HepG2 (cell line): Measurements from ENCODE around the gene KCNJ5. TPM values are rescaled to one million over a fixed set of nuclear protein-coding genes. Genes with fewer than 3 reads are reported as not detected.

Experiments used
- ATAC-seq: fragments of 200-7000 bp; cut with Tn5 transposase; 3 replicates; pipeline ENCODE4 v1.9.1; 2020; ENCODE audit warnings: mild to moderate bottlenecking, moderate library complexity
- BruUV-seq: library from RNA; stranded (reverse); fragments of 400-500 nt; replicated peaks from 2 replicates; lab custom pipeline; 2021; lab: Mats Ljungman, UMichigan
- CTCF ChIA-PET: fragments of 300-600 bp; formaldehyde crosslinking; extraction: SDS; loops from one replicate; lab custom pipeline; 2021; ENCODE audit warnings: low total read pairs, inconsistent platforms, low intra/inter-chr PET ratio; lab: Yijun Ruan, JAX
- POLR2A ChIA-PET: fragments of 350-600 bp; sonication (Branson Sonifier 250); formaldehyde crosslinking; loops from one replicate; lab custom pipeline; 2020; ENCODE audit warnings: antibody characterized with exemption, inconsistent platforms; lab: Yijun Ruan, JAX
- DNase-seq: peaks from one replicate; pipeline ENCODE4 v3.0.0-alpha.2; 2015; ENCODE audit warnings: low spot score
- FAIRE-seq: peaks from 3 replicates; lab custom pipeline; 2011; peaks lifted over from hg19 to GRCh38; lab: Jason Lieb, UNC
- H2AFZ ChIP-seq: one replicate; pipeline ENCODE4 v1.6.1; 2011; ENCODE audit warnings: low read length, inconsistent platforms
- H3K27ac ChIP-seq: fragments of 300-600 bp; 3 replicates; pipeline ENCODE4 v1.8.0; 2011; ENCODE audit warnings: mixed run types, mild to moderate bottlenecking, mixed read lengths, low read length, inconsistent platforms; ENCODE audit not compliant: insufficient read depth; ENCODE audit errors: extremely low read length
- H3K27me3 ChIP-seq, 2 experiments: fragments of 200-600 bp in 1 of 2; 2 replicates in 1 of 2; 3 replicates in 1 of 2; pipeline versions ENCODE4 v1.6.0 to v1.8.0; 2011; ENCODE audit warnings: low read length in 2 of 2, mild to moderate bottlenecking in 2 of 2, moderate library complexity in 2 of 2, inconsistent platforms in 1 of 2; ENCODE audit not compliant: insufficient read depth in 2 of 2, control insufficient read depth in 1 of 2
- H3K36me3 ChIP-seq, 2 experiments: fragments of 200-600 bp in 1 of 2; replicated peaks in 1 of 2; 2 replicates in 1 of 2; 3 replicates in 1 of 2; pipeline versions ENCODE4 v1.5.1 to v1.8.0; 2011; ENCODE audit warnings: low read length in 2 of 2, inconsistent platforms in 1 of 2; ENCODE audit not compliant: insufficient read depth in 2 of 2, control insufficient read depth in 1 of 2
- H3K4me1 ChIP-seq: 2 replicates; pipeline ENCODE4 v1.5.1; 2012; ENCODE audit warnings: low read length, inconsistent platforms; ENCODE audit not compliant: insufficient read depth
- H3K4me2 ChIP-seq: 2 replicates; pipeline ENCODE4 v1.6.0; 2011; ENCODE audit warnings: low read depth, low read length, inconsistent platforms
- H3K4me3 ChIP-seq, 3 experiments: fragments of 200-600 bp in 1 of 3; sonication (generic), shearing (Covaris generic) in 1 of 3; replicated peaks in 1 of 3; 2 replicates each; pipeline ENCODE4 v1.5.1; 2011 to 2016; ENCODE audit warnings: low read length in 3 of 3, inconsistent platforms in 2 of 3, low read depth in 2 of 3, mild to moderate bottlenecking in 2 of 3, control low read depth in 1 of 3, mixed read lengths in 1 of 3; ENCODE audit not compliant: insufficient read depth in 1 of 3
- H3K79me2 ChIP-seq: one replicate; pipeline ENCODE4 v1.6.1; 2011; ENCODE audit warnings: low read length, inconsistent platforms; ENCODE audit not compliant: insufficient read depth
- H3K9ac ChIP-seq: 2 replicates; pipeline ENCODE4 v1.6.0; 2011; ENCODE audit warnings: mild to moderate bottlenecking, low read depth, low read length, inconsistent platforms; ENCODE audit not compliant: insufficient read depth
- H3K9me3 ChIP-seq: 2 replicates; pipeline ENCODE4 v1.5.1; 2012; ENCODE audit warnings: mild to moderate bottlenecking, low read length
- H4K20me1 ChIP-seq: 2 replicates; pipeline ENCODE4 v1.6.0; 2011; ENCODE audit warnings: inconsistent platforms, mild to moderate bottlenecking, low read length, moderate library complexity; ENCODE audit not compliant: insufficient read depth
- ADNP ChIP-seq: sonication (generic); formaldehyde crosslinking; IDR thresholded peaks from 2 replicates; pipeline ENCODE4 v1.4.0; 2020; ENCODE audit warnings: missing genetic modification reagents
- HNRNPK ChIP-seq: fragments of 200-400 bp; formaldehyde crosslinking; IDR thresholded peaks from 2 replicates; pipeline ENCODE4 v1.6.1; 2018; ENCODE audit warnings: low read length, low read depth, moderate library complexity, mild to moderate bottlenecking; ENCODE audit not compliant: poor library complexity, severe bottlenecking
- MAFG ChIP-seq: sonication (generic); formaldehyde crosslinking; IDR thresholded peaks from 2 replicates; pipeline ENCODE4 v1.5.1; 2020; ENCODE audit warnings: mild to moderate bottlenecking, missing genetic modification reagents
- NR1H2 ChIP-seq: sonication (generic); formaldehyde crosslinking; IDR thresholded peaks from 2 replicates; pipeline ENCODE4 v1.8.1; 2022; ENCODE audit warnings: low read depth, missing genetic modification reagents, borderline replicate concordance
- PREB ChIP-seq: sonication (generic); formaldehyde crosslinking; IDR thresholded peaks from 2 replicates; pipeline ENCODE4 v1.4.0; 2020; ENCODE audit warnings: missing genetic modification reagents
- RERE ChIP-seq: IDR thresholded peaks from 2 replicates; pipeline ENCODE4 v1.6.1; 2016; ENCODE audit warnings: low read depth, missing genetic modification reagents, missing compliant biosample characterization
- ZKSCAN5 ChIP-seq: sonication (generic); formaldehyde crosslinking; IDR thresholded peaks from 2 replicates; pipeline ENCODE4 v1.5.1; 2020; ENCODE audit warnings: mild to moderate bottlenecking, missing genetic modification reagents
- ZNF510 ChIP-seq: sonication (generic); formaldehyde crosslinking; IDR thresholded peaks from 2 replicates; pipeline ENCODE4 v1.4.0; 2020; ENCODE audit warnings: low read depth, mild to moderate bottlenecking, missing genetic modification reagents
- ZNF773 ChIP-seq: sonication (generic); formaldehyde crosslinking; IDR thresholded peaks from 2 replicates; pipeline ENCODE4 v1.4.0; 2020; ENCODE audit warnings: missing genetic modification reagents, borderline replicate concordance
- WGBS: methylation state at CpG from one replicate; pipeline ENCODE4 v1.1.6; 2017; ENCODE audit warnings: low lambda C conversion rate; 5-methylcytosine and 5-hydroxymethylcytosine counted together
- in situ Hi-C: cut with HindIII; loops from 2 replicates; pipeline ENCODE4 v1.10.0; 2017; ENCODE audit warnings: low pct_unique_long_range_greater_than_20kb; ENCODE audit not compliant: extremely low pct_ligation_motif_present
- intact Hi-C: fragments of 100-400 bp; cut with micrococcal nuclease; formaldehyde crosslinking; loops from one replicate; pipeline ENCODE4 v1.10.0; 2022; ENCODE audit not compliant: unreplicated experiment
- polyA plus RNA-seq, 8 experiments: library from polyadenylated mRNA; depleted of rRNA in 3 of 8; stranded (reverse) in 7 of 8; unstranded in 1 of 8; fragments of >200 nt; fragmentation: Illumina TruSeq in 4 of 8; extraction: Trizol in 4 of 8; gene quantifications; 2 replicates each; pipeline versions ENCODE4 v1.2.1 to v1.2.3, GENCODE V29; 2011 to 2016; ENCODE audit warnings: low read depth in 4 of 8, missing spikeins in 1 of 8, mixed read lengths in 1 of 8; ENCODE audit not compliant: insufficient read depth in 1 of 8
- total RNA-seq, 5 experiments: library from RNA; depleted of rRNA; stranded (reverse); fragments of >200 nt; fragmentation: Illumina TruSeq; extraction: Trizol; gene quantifications; 2 replicates each; pipeline ENCODE4 v1.2.3, GENCODE V29; 2016; ENCODE audit warnings: low read depth in 1 of 5
- TF ChIP-seq, protein P1 (sequence below): sonication (generic); formaldehyde crosslinking; IDR thresholded peaks from 2 replicates; pipeline ENCODE4 v1.5.0; 2020; ENCODE audit warnings: missing genetic modification reagents
- TF ChIP-seq, protein P2 (sequence below): sonication (generic); formaldehyde crosslinking; IDR thresholded peaks from 2 replicates; pipeline ENCODE4 v1.5.0; 2020; ENCODE audit warnings: missing genetic modification reagents

KCNJ5 gene
- total and polyA plus RNA-seq, 2 of the 13 experiments (the other 11 are each of a cell fraction or from before 2014, with no cell fraction given), result not detected

- Histone ChIP-seq H3K9me3 (no peaks in the 10 kb centered on the region), H3K27ac (no peak overlapping the region), H3K4me2 (no peak overlapping the region), H4K20me1 (no peaks in the 10 kb centered on the region), H3K9ac (no peak overlapping the region), H2AFZ (no peak overlapping the region), H3K36me3 (no peaks in the 10 kb centered on the region), H3K27me3 (peaks cover 2 to 54% of the 10 kb centered on the region in 2 experiments), H3K4me1 (no peaks in the 10 kb centered on the region), H3K79me2 (no peaks in the 10 kb centered on the region), H3K4me3 (no peak overlapping the region)
- no peak; the same call in 2 of the 3 replicates for ATAC-seq
- in situ Hi-C loops (no loop called here), intact Hi-C loops (no loop called here)
- FAIRE-seq, result no peak
- BruUV-seq, result no TSS peak
- ChIA-PET CTCF (no interaction called here), POLR2A (no interaction called here)
- WGBS, result 27% methylated on average over 8 of the region's 16 CpGs
- DNase-seq, result no peak
- TF ChIP-seq PREB (CRISPR knock-in tag) (no peak), RERE (CRISPR knock-in tag) (no peak), ZNF510 (CRISPR knock-in tag) (no peak), ZNF773 (CRISPR knock-in tag) (no peak), HNRNPK (no peak), NR1H2 (CRISPR knock-in tag) (no peak), MAFG (CRISPR knock-in tag) (no peak), ZKSCAN5 (CRISPR knock-in tag) (no peak), ADNP (no peak)
- TF ChIP-seq, protein P1, sequence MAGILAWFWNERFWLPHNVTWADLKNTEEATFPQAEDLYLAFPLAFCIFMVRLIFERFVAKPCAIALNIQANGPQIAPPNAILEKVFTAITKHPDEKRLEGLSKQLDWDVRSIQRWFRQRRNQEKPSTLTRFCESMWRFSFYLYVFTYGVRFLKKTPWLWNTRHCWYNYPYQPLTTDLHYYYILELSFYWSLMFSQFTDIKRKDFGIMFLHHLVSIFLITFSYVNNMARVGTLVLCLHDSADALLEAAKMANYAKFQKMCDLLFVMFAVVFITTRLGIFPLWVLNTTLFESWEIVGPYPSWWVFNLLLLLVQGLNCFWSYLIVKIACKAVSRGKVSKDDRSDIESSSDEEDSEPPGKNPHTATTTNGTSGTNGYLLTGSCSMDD (CRISPR knock-in tag), result no peak
- TF ChIP-seq, protein P2, sequence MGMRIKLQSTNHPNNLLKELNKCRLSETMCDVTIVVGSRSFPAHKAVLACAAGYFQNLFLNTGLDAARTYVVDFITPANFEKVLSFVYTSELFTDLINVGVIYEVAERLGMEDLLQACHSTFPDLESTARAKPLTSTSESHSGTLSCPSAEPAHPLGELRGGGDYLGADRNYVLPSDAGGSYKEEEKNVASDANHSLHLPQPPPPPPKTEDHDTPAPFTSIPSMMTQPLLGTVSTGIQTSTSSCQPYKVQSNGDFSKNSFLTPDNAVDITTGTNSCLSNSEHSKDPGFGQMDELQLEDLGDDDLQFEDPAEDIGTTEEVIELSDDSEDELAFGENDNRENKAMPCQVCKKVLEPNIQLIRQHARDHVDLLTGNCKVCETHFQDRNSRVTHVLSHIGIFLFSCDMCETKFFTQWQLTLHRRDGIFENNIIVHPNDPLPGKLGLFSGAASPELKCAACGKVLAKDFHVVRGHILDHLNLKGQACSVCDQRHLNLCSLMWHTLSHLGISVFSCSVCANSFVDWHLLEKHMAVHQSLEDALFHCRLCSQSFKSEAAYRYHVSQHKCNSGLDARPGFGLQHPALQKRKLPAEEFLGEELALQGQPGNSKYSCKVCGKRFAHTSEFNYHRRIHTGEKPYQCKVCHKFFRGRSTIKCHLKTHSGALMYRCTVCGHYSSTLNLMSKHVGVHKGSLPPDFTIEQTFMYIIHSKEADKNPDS (CRISPR knock-in tag), result no peak
Observed at GRCh38 chr11:128924510-128925249, 33.5 kb downstream of the KCNJ5 start.
